HepG2 (cell line): ENCODE data around the gene NSMF.

Source experiments
- CBX1 ChIP-seq: IDR thresholded peaks from one replicate; pipeline ENCODE4 v1.6.1; 2016; ENCODE audit warnings: antibody characterized with exemption, low read depth
- CHD2 ChIP-seq: IDR thresholded peaks from 2 replicates; pipeline ENCODE4 v1.6.1; 2011; ENCODE audit warnings: low read depth, low read length, improper control_type of control experiment
- CHD4 ChIP-seq: fragments of 200-600 bp; sonication (generic); IDR thresholded peaks from 2 replicates; pipeline ENCODE4 v1.7.0; 2017; ENCODE audit warnings: mild to moderate bottlenecking, low read length, borderline replicate concordance
- FOXK2 ChIP-seq: fragments of 450-650 bp; IDR thresholded peaks from 2 replicates; pipeline ENCODE4 v1.6.1; 2016
- KDM5A ChIP-seq: fragments of 200-600 bp; sonication (generic); IDR thresholded peaks from 2 replicates; pipeline ENCODE4 v1.7.0; 2018; ENCODE audit warnings: antibody characterized with exemption, mild to moderate bottlenecking, low read length, borderline replicate concordance
- MYNN ChIP-seq: sonication (generic); formaldehyde crosslinking; IDR thresholded peaks from 2 replicates; pipeline ENCODE4 v1.4.0; 2020; ENCODE audit warnings: mild to moderate bottlenecking, low read depth, missing genetic modification reagents
- POLR2AphosphoS5 ChIP-seq: IDR thresholded peaks from 2 replicates; pipeline ENCODE4 v1.6.1; 2012; ENCODE audit warnings: low read depth, low read length
- SUZ12 ChIP-seq: fragments of 150-350 bp; IDR thresholded peaks from 2 replicates; pipeline ENCODE4 v1.6.1; 2014; ENCODE audit warnings: low read depth, low read length
- ZC3H4 ChIP-seq: sonication (generic); formaldehyde crosslinking; IDR thresholded peaks from 2 replicates; pipeline ENCODE4 v1.4.0; 2020; ENCODE audit warnings: missing genetic modification reagents, borderline replicate concordance
- ZNF121 ChIP-seq: sonication (generic); formaldehyde crosslinking; IDR thresholded peaks from 2 replicates; pipeline ENCODE4 v1.5.0; 2020; ENCODE audit warnings: mild to moderate bottlenecking, missing genetic modification reagents
- ZNF263 ChIP-seq: sonication (generic); formaldehyde crosslinking; IDR thresholded peaks from 2 replicates; pipeline ENCODE4 v1.4.0; 2020; ENCODE audit warnings: missing genetic modification reagents
- ZNF317 ChIP-seq: sonication (generic); formaldehyde crosslinking; IDR thresholded peaks from 2 replicates; pipeline ENCODE4 v1.5.0; 2020; ENCODE audit warnings: mild to moderate bottlenecking, missing genetic modification reagents
- TF ChIP-seq, protein P1 (sequence below): sonication (generic); formaldehyde crosslinking; IDR thresholded peaks from 2 replicates; pipeline ENCODE4 v1.4.0; 2020; ENCODE audit warnings: mild to moderate bottlenecking, missing genetic modification reagents
- TF ChIP-seq, protein P2 (sequence below): sonication (generic); formaldehyde crosslinking; IDR thresholded peaks from 2 replicates; pipeline ENCODE4 v1.5.0; 2020; ENCODE audit warnings: mild to moderate bottlenecking, missing genetic modification reagents, moderate library complexity

DNA sequence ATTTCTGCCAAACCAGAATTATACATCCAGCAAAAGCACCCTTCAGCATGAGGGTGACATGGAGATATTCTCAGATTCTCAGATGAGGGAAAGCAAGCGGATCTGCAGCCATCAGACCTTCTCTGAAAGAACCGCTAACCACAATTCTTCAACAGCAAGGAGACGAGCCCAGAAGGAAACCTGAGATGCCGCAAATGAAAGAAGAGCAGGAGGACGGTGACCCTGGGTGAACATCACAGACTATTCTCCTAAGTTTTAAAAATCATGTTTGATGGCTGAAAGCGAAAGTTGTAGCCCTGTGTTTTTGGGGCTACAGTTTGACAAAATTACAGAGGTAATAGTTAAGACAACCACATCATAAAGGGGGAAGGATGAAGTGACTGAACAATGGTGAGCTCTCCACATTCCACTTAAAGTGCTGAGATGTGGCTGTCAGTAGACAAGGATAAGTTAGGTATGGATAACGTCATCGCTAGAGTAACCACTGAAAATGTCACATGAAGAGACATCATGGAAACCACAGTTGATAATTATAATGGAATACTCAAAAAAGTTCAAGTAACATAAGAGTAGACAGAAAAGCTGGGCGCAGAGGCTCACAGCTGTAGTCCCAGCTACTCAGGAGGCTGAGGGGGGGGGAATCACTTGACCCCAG is 31.5 kb upstream of the NSMF start:
- TF ChIP-seq MYNN (CRISPR knock-in tag), result no peak
- TF ChIP-seq FOXK2, result no peak
- TF ChIP-seq CHD2, result no peak
- TF ChIP-seq, protein P1, sequence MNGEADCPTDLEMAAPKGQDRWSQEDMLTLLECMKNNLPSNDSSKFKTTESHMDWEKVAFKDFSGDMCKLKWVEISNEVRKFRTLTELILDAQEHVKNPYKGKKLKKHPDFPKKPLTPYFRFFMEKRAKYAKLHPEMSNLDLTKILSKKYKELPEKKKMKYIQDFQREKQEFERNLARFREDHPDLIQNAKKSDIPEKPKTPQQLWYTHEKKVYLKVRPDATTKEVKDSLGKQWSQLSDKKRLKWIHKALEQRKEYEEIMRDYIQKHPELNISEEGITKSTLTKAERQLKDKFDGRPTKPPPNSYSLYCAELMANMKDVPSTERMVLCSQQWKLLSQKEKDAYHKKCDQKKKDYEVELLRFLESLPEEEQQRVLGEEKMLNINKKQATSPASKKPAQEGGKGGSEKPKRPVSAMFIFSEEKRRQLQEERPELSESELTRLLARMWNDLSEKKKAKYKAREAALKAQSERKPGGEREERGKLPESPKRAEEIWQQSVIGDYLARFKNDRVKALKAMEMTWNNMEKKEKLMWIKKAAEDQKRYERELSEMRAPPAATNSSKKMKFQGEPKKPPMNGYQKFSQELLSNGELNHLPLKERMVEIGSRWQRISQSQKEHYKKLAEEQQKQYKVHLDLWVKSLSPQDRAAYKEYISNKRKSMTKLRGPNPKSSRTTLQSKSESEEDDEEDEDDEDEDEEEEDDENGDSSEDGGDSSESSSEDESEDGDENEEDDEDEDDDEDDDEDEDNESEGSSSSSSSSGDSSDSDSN (CRISPR knock-in tag), result no peak
- TF ChIP-seq CBX1, result no peak
- TF ChIP-seq ZNF317, result no peak
- TF ChIP-seq ZNF263 (CRISPR knock-in tag), result no peak
- no peak for TF ChIP-seq CHD4
- no peak for TF ChIP-seq POLR2AphosphoS5
- TF ChIP-seq KDM5A, result no peak
- TF ChIP-seq ZNF121 (CRISPR knock-in tag), result no peak
- TF ChIP-seq ZC3H4 (CRISPR knock-in tag), result no peak
- TF ChIP-seq SUZ12, result no peak
- TF ChIP-seq, protein P2, sequence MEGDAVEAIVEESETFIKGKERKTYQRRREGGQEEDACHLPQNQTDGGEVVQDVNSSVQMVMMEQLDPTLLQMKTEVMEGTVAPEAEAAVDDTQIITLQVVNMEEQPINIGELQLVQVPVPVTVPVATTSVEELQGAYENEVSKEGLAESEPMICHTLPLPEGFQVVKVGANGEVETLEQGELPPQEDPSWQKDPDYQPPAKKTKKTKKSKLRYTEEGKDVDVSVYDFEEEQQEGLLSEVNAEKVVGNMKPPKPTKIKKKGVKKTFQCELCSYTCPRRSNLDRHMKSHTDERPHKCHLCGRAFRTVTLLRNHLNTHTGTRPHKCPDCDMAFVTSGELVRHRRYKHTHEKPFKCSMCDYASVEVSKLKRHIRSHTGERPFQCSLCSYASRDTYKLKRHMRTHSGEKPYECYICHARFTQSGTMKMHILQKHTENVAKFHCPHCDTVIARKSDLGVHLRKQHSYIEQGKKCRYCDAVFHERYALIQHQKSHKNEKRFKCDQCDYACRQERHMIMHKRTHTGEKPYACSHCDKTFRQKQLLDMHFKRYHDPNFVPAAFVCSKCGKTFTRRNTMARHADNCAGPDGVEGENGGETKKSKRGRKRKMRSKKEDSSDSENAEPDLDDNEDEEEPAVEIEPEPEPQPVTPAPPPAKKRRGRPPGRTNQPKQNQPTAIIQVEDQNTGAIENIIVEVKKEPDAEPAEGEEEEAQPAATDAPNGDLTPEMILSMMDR, result no peak
